GM21723 (cell line): Measurements from ENCODE around the gene DLGAP4.

ENCODE experiments used
- ATAC-seq: cut with Tn5 transposase; IDR thresholded peaks from one replicate; pipeline ENCODE4 v1.9.1; 2021; ENCODE audit warnings: mild to moderate bottlenecking, moderate library complexity; ENCODE audit not compliant: unreplicated experiment

The DLGAP4 gene

DNA sequence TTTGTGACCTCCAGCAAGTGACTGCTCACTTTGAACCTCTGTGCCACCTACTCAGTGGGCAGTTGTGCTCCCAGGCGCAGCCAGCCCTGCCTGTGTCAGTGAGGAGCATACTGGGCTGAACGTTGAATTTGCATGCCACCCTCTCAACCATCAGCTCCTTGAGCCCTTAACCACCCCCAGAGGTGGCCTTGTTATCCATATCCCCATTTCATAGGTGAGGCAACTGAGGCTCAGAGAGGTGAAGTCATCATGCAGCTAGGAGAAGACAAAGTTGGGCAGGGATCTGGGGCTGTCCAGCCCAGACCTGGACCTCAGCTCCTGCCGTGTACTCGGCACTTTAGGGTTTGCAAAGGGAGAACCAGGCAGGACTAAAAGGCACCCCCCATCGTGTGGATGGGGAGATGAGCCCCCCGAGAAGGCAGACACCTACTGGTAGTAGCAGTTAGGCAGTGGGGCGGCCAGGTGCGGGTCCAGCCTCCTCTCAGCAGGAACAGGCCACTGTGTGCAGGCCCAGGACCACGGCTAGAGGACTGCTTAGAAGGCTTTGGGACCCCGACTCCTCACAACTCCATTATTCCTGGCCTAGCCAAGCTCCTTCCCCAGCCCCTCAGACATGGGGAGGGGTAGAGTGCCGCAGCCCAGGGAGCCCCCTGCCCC lies 134.4 kb downstream of the DLGAP4 start:
- no peak for ATAC-seq

GRCh38 chr20:36441027-36441414 lies 134.9 kb downstream of the DLGAP4 start:
- no peak for ATAC-seq

GRCh38 chr20:36441416-36441815 lies 135.3 kb downstream of the DLGAP4 start:
- ATAC-seq = no peak

GRCh38 chr20:36445847-36446246 lies 139.7 kb downstream of the DLGAP4 start:
- no peak for ATAC-seq

DNA sequence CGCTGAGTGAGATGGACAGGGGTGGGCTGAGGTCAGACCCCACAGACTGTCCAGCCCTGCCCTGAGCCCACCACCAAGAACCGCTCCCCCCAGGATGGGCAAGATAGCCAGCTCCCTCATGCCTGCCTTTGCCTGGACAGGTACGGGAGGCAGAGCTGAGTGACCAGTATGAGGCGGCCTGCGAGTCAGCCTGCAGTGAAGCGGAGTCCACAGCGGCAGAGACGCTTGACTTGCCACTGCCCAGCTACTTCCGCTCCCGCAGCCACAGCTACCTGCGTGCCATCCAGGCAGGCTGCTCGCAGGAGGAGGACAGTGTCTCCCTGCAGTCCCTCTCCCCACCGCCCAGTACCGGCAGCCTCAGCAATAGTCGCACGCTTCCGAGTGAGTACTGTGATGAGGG lies 140.4 kb downstream of the DLGAP4 start:
- ATAC-seq = no peak

DNA sequence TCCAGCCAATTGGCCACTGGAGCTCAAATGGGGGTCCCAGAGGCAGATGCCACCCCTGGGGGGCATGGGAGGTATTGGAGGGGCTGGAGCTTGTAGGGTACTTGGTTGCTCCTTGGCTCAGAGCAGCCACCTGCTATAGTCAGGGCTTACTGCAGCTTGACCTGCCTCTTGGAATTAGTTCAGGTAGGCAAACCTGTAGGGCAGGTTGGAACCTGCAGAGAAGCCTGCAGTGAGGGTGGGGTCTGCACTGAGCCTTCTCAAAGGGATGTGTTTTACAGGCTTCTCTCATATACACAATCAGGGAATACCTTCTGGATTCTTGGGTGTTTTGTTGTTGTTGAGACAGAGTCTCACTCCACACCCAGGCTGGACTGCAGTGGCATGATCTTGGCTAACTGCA lies 141.0 kb downstream of the DLGAP4 start:
- no peak for ATAC-seq

DNA sequence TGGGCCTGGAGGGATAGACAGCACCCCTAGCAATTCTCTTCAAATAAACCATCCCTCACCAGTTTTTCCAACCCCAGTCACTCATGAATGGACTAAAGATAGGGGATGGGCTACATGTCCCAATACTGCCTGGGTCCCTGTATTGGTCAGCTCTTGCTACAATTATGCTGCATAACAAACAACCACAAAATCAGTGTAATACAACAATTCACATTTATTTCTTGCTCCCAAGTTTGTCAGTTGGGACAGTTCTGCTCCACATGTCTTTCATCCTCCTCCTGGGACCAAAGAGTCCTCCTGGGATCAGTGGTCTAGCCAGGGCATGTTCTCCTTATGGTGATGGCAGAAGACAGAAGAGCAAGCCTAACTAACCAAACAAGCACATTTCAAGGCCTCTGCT lies 143.5 kb downstream of the DLGAP4 start:
- no peak for ATAC-seq

- no peak for ATAC-seq
These were observed 148.2 kb downstream of the DLGAP4 start for GRCh38 chr20:36454332-36454697.

DNA sequence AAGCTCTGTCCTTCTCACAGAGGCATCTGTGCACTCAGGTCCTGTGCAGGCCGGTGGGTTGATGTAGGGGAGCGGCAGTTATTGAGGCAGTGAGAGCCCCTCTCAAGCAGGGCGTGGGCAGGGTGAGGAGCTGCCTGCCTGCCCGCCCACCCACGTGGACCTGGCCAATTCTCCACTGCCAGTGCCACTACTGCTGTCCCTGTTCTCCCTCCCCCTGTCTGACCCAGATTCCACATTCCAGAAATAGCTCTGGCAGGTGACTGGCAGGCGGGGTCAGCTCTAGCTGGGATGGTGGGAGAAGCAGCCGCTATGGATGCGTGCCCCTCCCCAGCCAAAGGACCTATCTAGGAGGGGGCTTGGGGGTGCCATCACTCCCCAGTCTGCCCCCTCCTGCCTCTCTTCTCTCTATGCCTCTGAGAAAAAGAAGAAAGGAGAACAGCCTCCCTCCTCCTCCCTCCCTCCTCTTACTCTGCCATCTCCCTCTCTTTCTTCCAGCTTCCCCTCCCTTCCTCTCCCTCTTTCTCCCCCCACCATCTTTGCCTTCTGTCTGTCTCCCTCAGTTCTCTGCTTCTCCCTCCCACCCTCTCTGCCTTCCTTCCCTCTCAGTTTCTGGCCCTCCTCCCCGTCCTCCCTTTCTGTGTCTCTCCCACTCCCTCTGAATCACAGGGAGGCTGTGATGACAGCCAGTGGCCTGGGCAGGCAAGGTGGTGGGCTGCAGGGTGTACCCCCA lies 148.7 kb downstream of the DLGAP4 start:
- no peak for ATAC-seq

GRCh38 chr20:36455972-36456625 lies 150.0 kb downstream of the DLGAP4 start:
- no peak for ATAC-seq

DNA sequence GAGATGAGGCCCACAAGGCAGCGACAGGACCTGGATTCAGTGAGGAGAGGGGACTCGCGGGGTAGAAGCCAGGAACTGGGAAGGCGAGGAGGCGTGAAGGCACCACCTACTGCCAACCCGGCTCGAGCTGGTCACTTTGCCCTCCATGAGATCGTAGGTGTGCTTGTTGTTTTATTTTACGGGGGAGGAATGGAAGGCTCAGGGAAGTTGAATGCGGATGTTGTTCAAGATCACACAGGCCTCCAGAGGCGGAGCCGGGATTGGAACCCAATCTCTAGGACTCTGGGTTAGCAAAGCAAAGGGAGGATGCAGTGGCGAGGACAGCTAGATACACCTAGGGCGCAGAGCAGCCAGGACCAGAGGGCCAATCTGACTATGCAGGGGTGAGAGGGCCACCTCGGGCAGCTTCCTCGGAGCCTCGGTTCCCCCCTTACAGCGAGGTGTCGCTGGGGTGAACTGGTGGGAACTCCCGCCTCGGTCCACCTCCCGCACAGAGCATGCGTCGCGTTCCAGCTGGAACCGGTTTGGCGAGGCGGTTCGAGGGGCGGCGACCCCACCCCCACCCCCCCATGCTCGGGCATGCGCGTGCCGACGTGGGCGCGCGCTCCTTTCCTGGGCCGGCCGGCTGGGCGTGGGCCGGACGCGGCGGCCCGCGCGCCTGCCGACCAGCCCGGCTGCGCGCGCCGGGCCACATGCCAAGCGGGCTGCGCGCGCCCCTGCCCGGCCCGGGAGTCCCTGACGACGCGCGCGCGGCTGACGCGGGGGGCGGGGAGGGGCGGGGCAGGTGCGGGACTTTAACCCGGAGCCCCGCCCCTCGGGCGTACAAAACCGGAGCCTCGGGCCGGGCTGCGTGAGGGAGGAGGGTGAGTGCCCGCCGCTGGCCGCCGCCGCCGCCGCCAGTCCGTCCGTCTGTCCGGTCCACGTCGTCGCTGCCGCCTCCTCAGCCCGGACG lies 154.8 kb downstream of the DLGAP4 start:
- peak; percentile 54 for ATAC-seq

DNA sequence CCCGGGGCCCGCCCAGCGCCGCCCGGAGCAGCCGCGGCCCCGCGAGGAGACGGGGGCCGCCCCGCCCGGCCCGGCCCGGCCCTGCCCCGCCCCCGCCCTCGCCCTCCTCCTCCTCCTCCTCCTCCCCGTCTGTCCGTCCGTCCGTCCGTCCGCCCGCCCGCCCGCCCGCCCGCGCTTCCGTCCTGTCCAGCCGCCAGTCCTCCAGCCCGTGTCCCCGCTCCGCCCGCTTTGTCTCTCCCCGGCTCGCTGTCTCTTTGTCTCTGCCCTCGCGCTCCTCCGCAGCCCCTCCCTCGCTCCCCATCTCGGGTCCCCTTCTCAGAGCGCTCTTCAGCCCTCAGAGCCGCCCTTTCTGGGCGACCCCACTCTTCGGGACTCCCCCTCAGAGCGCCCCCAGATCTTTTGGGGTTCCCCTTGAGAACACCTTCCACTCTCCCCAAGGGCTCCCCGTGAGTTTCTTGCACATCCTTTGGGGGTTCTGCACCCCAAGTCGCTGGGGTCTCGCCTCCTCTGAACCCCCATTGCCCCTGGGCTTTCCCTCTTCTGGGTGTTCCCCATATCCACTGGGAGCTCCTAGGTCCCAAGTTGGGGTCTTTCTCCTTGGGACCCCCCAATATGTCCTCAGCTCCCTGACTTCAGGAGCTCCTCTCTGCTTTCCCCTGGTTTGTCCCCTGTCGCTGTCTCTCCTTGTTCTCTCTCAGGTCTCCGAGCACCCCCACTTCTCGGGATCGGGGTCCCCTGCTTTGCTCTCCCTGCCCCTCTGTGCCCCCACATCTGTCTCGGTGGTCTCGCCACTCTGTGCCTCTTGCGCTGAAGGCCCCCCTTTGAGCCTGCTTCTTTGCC lies 155.7 kb downstream of the DLGAP4 start:
- no peak for ATAC-seq

- no peak for ATAC-seq
These were observed 156.5 kb downstream of the DLGAP4 start for GRCh38 chr20:36462440-36463211.

GRCh38 chr20:36463212-36464061 lies 157.3 kb downstream of the DLGAP4 start:
- ATAC-seq = no peak

DNA sequence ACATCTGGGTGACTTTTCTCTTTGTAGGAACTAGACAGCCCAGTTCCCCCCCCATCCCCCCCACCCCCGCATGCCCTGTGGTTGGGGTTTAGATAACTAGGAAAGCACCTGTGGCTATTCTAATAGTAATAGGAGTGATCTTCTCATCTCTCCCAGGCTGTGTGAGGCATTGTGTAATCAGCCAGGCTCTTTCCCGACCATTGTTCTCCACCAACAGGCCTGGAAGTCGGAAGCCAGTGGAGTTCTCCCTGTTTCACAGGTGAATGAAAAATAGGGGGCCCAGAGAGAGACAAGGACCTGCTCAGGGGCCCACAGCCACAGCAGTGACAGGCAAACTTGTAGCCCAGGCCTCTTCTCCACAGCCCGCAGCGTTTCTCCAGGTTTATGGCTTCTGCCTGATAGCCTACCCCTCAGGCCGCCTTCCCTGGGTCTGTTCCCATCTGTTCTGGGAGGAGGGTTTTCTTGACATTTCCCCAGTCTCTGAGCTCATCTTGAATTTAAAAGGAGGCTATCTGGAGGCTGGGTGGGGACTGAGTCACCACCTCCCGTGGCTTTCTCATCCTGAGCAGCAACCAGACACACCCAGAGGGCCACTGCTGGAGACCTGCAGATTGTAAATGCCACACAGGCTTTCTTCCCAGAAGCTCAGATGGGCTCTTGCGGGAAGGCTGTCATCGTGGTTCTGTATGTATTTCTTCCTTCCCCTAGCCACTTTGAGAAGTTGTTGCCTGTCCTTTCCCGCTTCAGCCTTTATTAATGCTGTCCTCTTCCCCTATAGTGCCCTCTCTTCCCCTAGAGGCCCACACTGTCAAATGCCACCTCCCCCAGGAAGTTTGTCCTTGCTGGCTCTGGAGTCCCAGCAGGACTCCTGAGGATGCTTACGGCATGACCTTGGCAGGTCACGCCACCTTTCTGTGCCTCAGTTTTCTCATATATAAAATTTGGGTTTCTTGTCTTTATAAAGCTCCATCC lies 159.3 kb downstream of the DLGAP4 start:
- ATAC-seq = no peak

DNA sequence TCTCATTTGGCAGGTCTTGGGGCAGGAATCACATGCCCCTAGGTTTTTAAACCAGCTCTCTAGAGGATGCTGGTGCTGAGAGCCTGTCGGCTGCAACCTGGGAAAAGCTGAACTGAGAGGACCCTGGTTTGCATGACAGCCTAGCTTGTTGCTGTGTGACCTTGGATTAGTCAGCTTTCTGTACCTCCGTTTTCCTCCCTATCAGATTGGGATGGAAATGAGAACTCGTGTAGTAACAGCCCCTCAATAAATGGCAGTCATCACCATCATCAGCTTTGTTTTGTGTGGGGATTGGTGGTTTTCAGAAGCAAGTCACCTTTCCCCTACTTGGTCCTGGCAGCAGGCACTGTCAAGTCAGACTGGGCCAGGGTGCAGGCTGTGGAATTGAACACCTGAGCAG lies 159.9 kb downstream of the DLGAP4 start:
- ATAC-seq = no peak
